Effector memory CD4-positive, alpha-beta T cell (primary cell): ENCODE data around the gene MAB21L4.

Experiments used
- DNase-seq, 3 donors: peaks; one replicate each; pipeline ENCODE4 v3.0.0-alpha.2; 2020
- H3K27ac ChIP-seq: 2 replicates; pipeline ENCODE4 v1.7.0; 2013; ENCODE audit warnings: mild to moderate bottlenecking, low read length, moderate library complexity; ENCODE audit not compliant: insufficient read depth, poor library complexity, severe bottlenecking
- H3K27me3 ChIP-seq: replicated peaks from 2 replicates; pipeline ENCODE4 v1.7.0; 2013; ENCODE audit warnings: mild to moderate bottlenecking, low read length; ENCODE audit not compliant: insufficient read depth, control insufficient read depth, poor library complexity, severe bottlenecking
- H3K36me3 ChIP-seq: 2 replicates; pipeline ENCODE4 v1.7.0; 2013; ENCODE audit warnings: mild to moderate bottlenecking, low read length, moderate library complexity; ENCODE audit not compliant: control insufficient read depth, insufficient read depth
- H3K4me1 ChIP-seq: 2 replicates; pipeline ENCODE4 v1.7.0; 2013; ENCODE audit warnings: low read length, mild to moderate bottlenecking; ENCODE audit not compliant: control insufficient read depth, insufficient read depth, poor library complexity, severe bottlenecking
- H3K4me3 ChIP-seq: 2 replicates; pipeline ENCODE4 v1.7.0; 2013; ENCODE audit warnings: low read length, low read depth, mild to moderate bottlenecking; ENCODE audit not compliant: insufficient read depth, poor library complexity, severe bottlenecking
- H3K9me3 ChIP-seq: 2 replicates; pipeline ENCODE4 v1.7.0; 2013; ENCODE audit warnings: mild to moderate bottlenecking, low read length, moderate library complexity; ENCODE audit not compliant: control insufficient read depth

MAB21L4 gene

GRCh38 chr2:240876475-240877251, 19.3 kb downstream of the MAB21L4 start:
- H3K27ac ChIP-seq: no peak overlapping the region
- no peak for DNase-seq
- no peak overlapping the region for H3K4me3 ChIP-seq
- no peaks in the 10 kb centered on the region for H3K36me3 ChIP-seq
- H3K27me3 ChIP-seq: no peaks in the 10 kb centered on the region
- no peaks in the 10 kb centered on the region for H3K9me3 ChIP-seq
- no peaks in the 10 kb centered on the region for H3K4me1 ChIP-seq

GRCh38 chr2:240876035-240876474, 19.9 kb downstream of the MAB21L4 start:
- DNase-seq: no peak
- no peak overlapping the region for H3K27ac ChIP-seq
- no peaks in the 10 kb centered on the region for H3K9me3 ChIP-seq
- H3K4me3 ChIP-seq: no peak overlapping the region
- no peaks in the 10 kb centered on the region for H3K36me3 ChIP-seq
- no peaks in the 10 kb centered on the region for H3K4me1 ChIP-seq
- no peaks in the 10 kb centered on the region for H3K27me3 ChIP-seq

GRCh38 chr2:240875228-240876034, 20.5 kb downstream of the MAB21L4 start:
- Histone ChIP-seq H3K9me3 (no peaks in the 10 kb centered on the region), H3K4me3 (no peak overlapping the region), H3K4me1 (no peaks in the 10 kb centered on the region), H3K27ac (no peak overlapping the region), H3K27me3 (no peaks in the 10 kb centered on the region), H3K36me3 (no peaks in the 10 kb centered on the region)
- DNase-seq: no peak

GRCh38 chr2:240874715-240875227, 21.2 kb downstream of the MAB21L4 start:
- H3K9me3 ChIP-seq: no peaks in the 10 kb centered on the region
- no peaks in the 10 kb centered on the region for H3K27me3 ChIP-seq
- H3K4me3 ChIP-seq: no peak overlapping the region
- no peak for DNase-seq
- H3K4me1 ChIP-seq: no peaks in the 10 kb centered on the region
- no peaks in the 10 kb centered on the region for H3K36me3 ChIP-seq
- H3K27ac ChIP-seq: no peak overlapping the region

- no peaks in the 10 kb centered on the region for H3K4me1 ChIP-seq
- H3K27me3 ChIP-seq: no peaks in the 10 kb centered on the region
- no peaks in the 10 kb centered on the region for H3K36me3 ChIP-seq
- H3K4me3 ChIP-seq: no peak overlapping the region
- no peak overlapping the region for H3K27ac ChIP-seq
- H3K9me3 ChIP-seq: no peaks in the 10 kb centered on the region
- DNase-seq: no peak
These were observed 21.9 kb downstream of the MAB21L4 start for GRCh38 chr2:240873805-240874714.

- Histone ChIP-seq H3K27me3 (no peaks in the 10 kb centered on the region), H3K4me1 (no peaks in the 10 kb centered on the region), H3K36me3 (no peaks in the 10 kb centered on the region), H3K27ac (no peak overlapping the region), H3K9me3 (no peaks in the 10 kb centered on the region), H3K4me3 (no peak overlapping the region)
- no peak for DNase-seq
These were observed 22.7 kb downstream of the MAB21L4 start for GRCh38 chr2:240873098-240873788.

GRCh38 chr2:240872317-240873097, 23.4 kb downstream of the MAB21L4 start:
- Histone ChIP-seq H3K27ac (no peak overlapping the region), H3K27me3 (no peaks in the 10 kb centered on the region), H3K36me3 (no peaks in the 10 kb centered on the region), H3K4me3 (no peak overlapping the region), H3K9me3 (no peaks in the 10 kb centered on the region), H3K4me1 (no peaks in the 10 kb centered on the region)
- DNase-seq: no peak

- no peak overlapping the region for H3K4me3 ChIP-seq
- no peak overlapping the region for H3K27ac ChIP-seq
- no peaks in the 10 kb centered on the region for H3K36me3 ChIP-seq
- no peak for DNase-seq
- no peaks in the 10 kb centered on the region for H3K9me3 ChIP-seq
- no peaks in the 10 kb centered on the region for H3K4me1 ChIP-seq
- H3K27me3 ChIP-seq: no peaks in the 10 kb centered on the region
These were observed 24.6 kb downstream of the MAB21L4 start for GRCh38 chr2:240871071-240871958.
